SK-N-SH treated with all-trans-retinoic acid at 6 μM for 48 hours (cell line): ENCODE results near the gene AKT1.

Experiments
- ATAC-seq: fragments of 200-7000 bp; cut with Tn5 transposase; 3 replicates; pipeline ENCODE4 v1.9.1; 2020; ENCODE audit warnings: mild to moderate bottlenecking, moderate library complexity
- ARNTL ChIP-seq: fragments of 450-650 bp; formaldehyde crosslinking; IDR thresholded peaks from 2 replicates; pipeline ENCODE4 v1.5.0; 2020; ENCODE audit warnings: low read depth, mild to moderate bottlenecking, moderate library complexity, borderline replicate concordance
- BACH2 ChIP-seq: fragments of 250-450 bp; sonication (Bioruptor Pico); IDR thresholded peaks from 2 replicates; pipeline ENCODE4 v1.9.0; 2021; ENCODE audit warnings: mild to moderate bottlenecking, borderline replicate concordance
- CREB5 ChIP-seq: fragments of 250-450 bp; sonication (Bioruptor Pico); IDR thresholded peaks from 2 replicates; pipeline ENCODE4 v1.5.1; 2020; ENCODE audit warnings: low read depth, mild to moderate bottlenecking, moderate library complexity
- CSDC2 ChIP-seq: fragments of 250-450 bp; sonication (Bioruptor Pico); IDR thresholded peaks from 2 replicates; pipeline ENCODE4 v1.5.0; 2020; ENCODE audit warnings: mild to moderate bottlenecking, moderate library complexity
- CSRNP3 ChIP-seq: fragments of 250-450 bp; sonication (Bioruptor Pico); IDR thresholded peaks from 2 replicates; pipeline ENCODE4 v1.5.1; 2021; ENCODE audit warnings: mild to moderate bottlenecking, moderate library complexity
- GLIS3 ChIP-seq: fragments of 250-450 bp; sonication (Bioruptor Pico); IDR thresholded peaks from 2 replicates; pipeline ENCODE4 v1.5.0; 2020; ENCODE audit warnings: mild to moderate bottlenecking, moderate library complexity
- ISL1 ChIP-seq: fragments of 250-450 bp; sonication (Bioruptor Pico); IDR thresholded peaks from 2 replicates; pipeline ENCODE4 v2.1.2; 2022; ENCODE audit warnings: mild to moderate bottlenecking, moderate library complexity
- OSR1 ChIP-seq: fragments of 250-450 bp; sonication (Bioruptor Pico); IDR thresholded peaks from 2 replicates; pipeline ENCODE4 v1.8.0; 2022; ENCODE audit warnings: moderate library complexity, mild to moderate bottlenecking, inconsistent platforms
- PATZ1 ChIP-seq: fragments of 250-450 bp; sonication (Bioruptor Pico); IDR thresholded peaks from 2 replicates; pipeline ENCODE4 v1.8.0; 2020; ENCODE audit warnings: mild to moderate bottlenecking, moderate library complexity, borderline replicate concordance
- PPARA ChIP-seq: fragments of 250-450 bp; sonication (Bioruptor Pico); IDR thresholded peaks from 2 replicates; pipeline ENCODE4 v1.5.0; 2020; ENCODE audit warnings: mild to moderate bottlenecking, borderline replicate concordance
- RARB ChIP-seq: fragments of 250-450 bp; sonication (Bioruptor Pico); IDR thresholded peaks from 2 replicates; pipeline ENCODE4 v1.8.0; 2021; ENCODE audit warnings: mild to moderate bottlenecking, moderate library complexity
- SNAI2 ChIP-seq: fragments of 250-450 bp; sonication (Bioruptor Pico); IDR thresholded peaks from 2 replicates; pipeline ENCODE4 v1.5.0; 2020; ENCODE audit warnings: mild to moderate bottlenecking, moderate library complexity
- TCF4 ChIP-seq: fragments of 250-450 bp; sonication (Bioruptor Pico); IDR thresholded peaks from 2 replicates; pipeline ENCODE4 v1.8.0; 2021; ENCODE audit warnings: mild to moderate bottlenecking, moderate library complexity, borderline replicate concordance
- TOX ChIP-seq: fragments of 250-450 bp; sonication (Bioruptor Pico); IDR thresholded peaks from 2 replicates; pipeline ENCODE4 v1.8.0; 2021; ENCODE audit warnings: mild to moderate bottlenecking, moderate library complexity, borderline replicate concordance
- ZC3H10 ChIP-seq: fragments of 250-450 bp; sonication (Bioruptor Pico); IDR thresholded peaks from 2 replicates; pipeline ENCODE4 v1.5.1; 2021; ENCODE audit warnings: mild to moderate bottlenecking, moderate library complexity
- ZFP3 ChIP-seq: fragments of 250-450 bp; sonication (Bioruptor Pico); IDR thresholded peaks from 2 replicates; pipeline ENCODE4 v1.5.0; 2020; ENCODE audit warnings: mild to moderate bottlenecking, moderate library complexity
- ZFP30 ChIP-seq: fragments of 450-650 bp; formaldehyde crosslinking; IDR thresholded peaks from 2 replicates; pipeline ENCODE4 v1.5.0; 2022; ENCODE audit warnings: mild to moderate bottlenecking, moderate library complexity
- ZNF565 ChIP-seq: fragments of 450-650 bp; formaldehyde crosslinking; conservative IDR thresholded peaks from 2 replicates; pipeline ENCODE4 v1.5.0; 2020; ENCODE audit warnings: low read depth, mild to moderate bottlenecking, moderate library complexity
- ZNF70 ChIP-seq: fragments of 450-650 bp; formaldehyde crosslinking; IDR thresholded peaks from 2 replicates; pipeline ENCODE4 v1.5.0; 2020; ENCODE audit warnings: mild to moderate bottlenecking, moderate library complexity
- ZNF8 ChIP-seq: fragments of 450-650 bp; formaldehyde crosslinking; IDR thresholded peaks from 2 replicates; pipeline ENCODE4 v1.5.0; 2020; ENCODE audit warnings: mild to moderate bottlenecking, moderate library complexity
- TF ChIP-seq, protein P1 (sequence below): fragments of 250-450 bp; sonication (Bioruptor Pico); IDR thresholded peaks from 2 replicates; pipeline ENCODE4 v1.8.0; 2021; ENCODE audit warnings: low read depth, mild to moderate bottlenecking, moderate library complexity, borderline replicate concordance
- TF ChIP-seq, protein P2 (sequence below): fragments of 250-450 bp; sonication (Bioruptor Pico); IDR thresholded peaks from 2 replicates; pipeline ENCODE4 v1.5.0; 2020; ENCODE audit warnings: mild to moderate bottlenecking, moderate library complexity

Gene AKT1

GRCh38 chr14:104802394-104803184, 7.0 kb upstream of the AKT1 start:
- no peak for TF ChIP-seq GLIS3 (CRISPR knock-in tag)
- TF ChIP-seq ZNF565 (CRISPR knock-in tag) = no peak
- TF ChIP-seq ARNTL = no peak
- no peak for TF ChIP-seq ZC3H10 (CRISPR knock-in tag)
- TF ChIP-seq TCF4 = no peak
- no peak for TF ChIP-seq ZFP30 (CRISPR knock-in tag)
- no peak for TF ChIP-seq PATZ1 (CRISPR knock-in tag)
- TF ChIP-seq ISL1 (CRISPR knock-in tag) = no peak
- TF ChIP-seq ZNF70 (CRISPR knock-in tag) = no peak
- ATAC-seq = no peak

GRCh38 chr14:104801520-104802393, 6.2 kb upstream of the AKT1 start:
- TF ChIP-seq PPARA (no peak), ARNTL (no peak), PATZ1 (CRISPR knock-in tag) (no peak), CREB5 (no peak), CSRNP3 (CRISPR knock-in tag) (no peak), ZNF8 (CRISPR knock-in tag) (no peak), RARB (no peak), OSR1 (CRISPR knock-in tag) (no peak), ZNF565 (CRISPR knock-in tag) (no peak), ZFP3 (no peak), ZFP30 (CRISPR knock-in tag) (no peak), GLIS3 (CRISPR knock-in tag) (no peak), ZNF70 (CRISPR knock-in tag) (no peak), SNAI2 (CRISPR knock-in tag) (no peak), ZC3H10 (CRISPR knock-in tag) (no peak), TOX (CRISPR knock-in tag) (no peak), BACH2 (CRISPR knock-in tag) (no peak), CSDC2 (CRISPR knock-in tag) (no peak)
- TF ChIP-seq, protein P1, sequence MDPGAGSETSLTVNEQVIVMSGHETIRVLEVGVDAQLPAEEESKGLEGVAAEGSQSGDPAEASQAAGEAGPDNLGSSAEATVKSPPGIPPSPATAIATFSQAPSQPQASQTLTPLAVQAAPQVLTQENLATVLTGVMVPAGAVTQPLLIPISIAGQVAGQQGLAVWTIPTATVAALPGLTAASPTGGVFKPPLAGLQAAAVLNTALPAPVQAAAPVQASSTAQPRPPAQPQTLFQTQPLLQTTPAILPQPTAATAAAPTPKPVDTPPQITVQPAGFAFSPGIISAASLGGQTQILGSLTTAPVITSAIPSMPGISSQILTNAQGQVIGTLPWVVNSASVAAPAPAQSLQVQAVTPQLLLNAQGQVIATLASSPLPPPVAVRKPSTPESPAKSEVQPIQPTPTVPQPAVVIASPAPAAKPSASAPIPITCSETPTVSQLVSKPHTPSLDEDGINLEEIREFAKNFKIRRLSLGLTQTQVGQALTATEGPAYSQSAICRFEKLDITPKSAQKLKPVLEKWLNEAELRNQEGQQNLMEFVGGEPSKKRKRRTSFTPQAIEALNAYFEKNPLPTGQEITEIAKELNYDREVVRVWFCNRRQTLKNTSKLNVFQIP (CRISPR knock-in tag) = no peak
- TF ChIP-seq, protein P2, sequence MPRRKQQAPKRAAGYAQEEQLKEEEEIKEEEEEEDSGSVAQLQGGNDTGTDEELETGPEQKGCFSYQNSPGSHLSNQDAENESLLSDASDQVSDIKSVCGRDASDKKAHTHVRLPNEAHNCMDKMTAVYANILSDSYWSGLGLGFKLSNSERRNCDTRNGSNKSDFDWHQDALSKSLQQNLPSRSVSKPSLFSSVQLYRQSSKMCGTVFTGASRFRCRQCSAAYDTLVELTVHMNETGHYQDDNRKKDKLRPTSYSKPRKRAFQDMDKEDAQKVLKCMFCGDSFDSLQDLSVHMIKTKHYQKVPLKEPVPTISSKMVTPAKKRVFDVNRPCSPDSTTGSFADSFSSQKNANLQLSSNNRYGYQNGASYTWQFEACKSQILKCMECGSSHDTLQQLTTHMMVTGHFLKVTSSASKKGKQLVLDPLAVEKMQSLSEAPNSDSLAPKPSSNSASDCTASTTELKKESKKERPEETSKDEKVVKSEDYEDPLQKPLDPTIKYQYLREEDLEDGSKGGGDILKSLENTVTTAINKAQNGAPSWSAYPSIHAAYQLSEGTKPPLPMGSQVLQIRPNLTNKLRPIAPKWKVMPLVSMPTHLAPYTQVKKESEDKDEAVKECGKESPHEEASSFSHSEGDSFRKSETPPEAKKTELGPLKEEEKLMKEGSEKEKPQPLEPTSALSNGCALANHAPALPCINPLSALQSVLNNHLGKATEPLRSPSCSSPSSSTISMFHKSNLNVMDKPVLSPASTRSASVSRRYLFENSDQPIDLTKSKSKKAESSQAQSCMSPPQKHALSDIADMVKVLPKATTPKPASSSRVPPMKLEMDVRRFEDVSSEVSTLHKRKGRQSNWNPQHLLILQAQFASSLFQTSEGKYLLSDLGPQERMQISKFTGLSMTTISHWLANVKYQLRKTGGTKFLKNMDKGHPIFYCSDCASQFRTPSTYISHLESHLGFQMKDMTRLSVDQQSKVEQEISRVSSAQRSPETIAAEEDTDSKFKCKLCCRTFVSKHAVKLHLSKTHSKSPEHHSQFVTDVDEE = no peak
- no peak for ATAC-seq
